Measurements from ENCODE around the gene THOC6. TPM values are rescaled to one million over a fixed set of nuclear protein-coding genes. Genes with fewer than 3 reads are reported as not detected.

THOC6 gene
- total RNA-seq, 4 donors from 2014 or later = 16.5 to 19.1 (median 17.6) TPM

GRCh38 chr16:3057181-3058138 lies 33.6 kb downstream of the THOC6 start:
- no peak overlapping the region for H3K27ac ChIP-seq
- no peaks in the 10 kb centered on the region for H3K9me3 ChIP-seq
- no peaks in the 10 kb centered on the region for H3K27me3 ChIP-seq
- no peaks in the 10 kb centered on the region for H3K36me3 ChIP-seq
- no peak overlapping the region for H3K4me3 ChIP-seq (replicated peaks in 1 of 3)
- 90 to 94% methylated on average over 13 to 19 of the region's 22 CpGs for WGBS, 2 donors
- intact Hi-C loops (cut with DNase I) = no loop called here
- TF ChIP-seq CTCF (IDR thresholded peaks at IDR 0.05) = no peak
- TF ChIP-seq POLR2A (IDR thresholded peaks at IDR 0.05) = no peak
- DNase-seq = no peak
- H3K4me1 ChIP-seq = peaks cover 14 to 19% of the 10 kb centered on the region in 2 donors

GRCh38 chr16:3058139-3059030 lies 34.5 kb downstream of the THOC6 start:
- WGBS, 2 donors = 16 to 40% methylated on average over 8 to 9 of the region's 77 CpGs
- H3K27ac ChIP-seq = peak overlapping the region in 2 of 3 donors; percentile 72 to 75
- intact Hi-C loops (cut with DNase I) = no loop called here

GRCh38 chr16:3059041-3059722 lies 35.3 kb downstream of the THOC6 start:
- H3K4me1 ChIP-seq = peaks cover 14 to 19% of the 10 kb centered on the region in 2 donors
- H3K27me3 ChIP-seq = no peaks in the 10 kb centered on the region
- intact Hi-C loops (cut with DNase I) = no loop called here
- TF ChIP-seq POLR2A (IDR thresholded peaks at IDR 0.05) (peak in 1 of 2 donors; percentile 47), CTCF (IDR thresholded peaks at IDR 0.05) (peak; percentile 34 to 98 (median 96))
- H3K9me3 ChIP-seq = no peaks in the 10 kb centered on the region
- H3K4me3 ChIP-seq (replicated peaks in 1 of 3) = peak overlapping the region; percentile 43 to 66 (median 59)
- DNase-seq = peak; percentile 85 to 86
- no peaks in the 10 kb centered on the region for H3K36me3 ChIP-seq
- WGBS, 2 donors = 0 to 1% methylated on average over 4 to 14 of the region's 67 CpGs
- peak overlapping the region; percentile 74 to 88 (median 75) for H3K27ac ChIP-seq

More at GRCh38 chr16:3058139-3059030, 34.5 kb downstream of the THOC6 start:
- Histone ChIP-seq H3K36me3 (no peaks in the 10 kb centered on the region), H3K4me3 (replicated peaks in 1 of 3) (peak overlapping the region; percentile 43 to 66 (median 59)), H3K9me3 (no peaks in the 10 kb centered on the region), H3K4me1 (peaks cover 14 to 19% of the 10 kb centered on the region in 2 donors), H3K27me3 (no peaks in the 10 kb centered on the region)
- TF ChIP-seq CTCF (IDR thresholded peaks at IDR 0.05) (no peak), POLR2A (IDR thresholded peaks at IDR 0.05) (no peak)
- peak; percentile 51 to 53 for DNase-seq

- H3K9me3 ChIP-seq = no peaks in the 10 kb centered on the region
- TF ChIP-seq POLR2A (IDR thresholded peaks at IDR 0.05) (no peak), CTCF (IDR thresholded peaks at IDR 0.05) (no peak)
These were observed 35.9 kb downstream of the THOC6 start for GRCh38 chr16:3059723-3060242.

More at GRCh38 chr16:3059723-3060242, 35.9 kb downstream of the THOC6 start:
- Histone ChIP-seq H3K36me3 (no peaks in the 10 kb centered on the region), H3K4me1 (peaks cover 14 to 24% of the 10 kb centered on the region in 2 donors), H3K27ac (peak overlapping the region; percentile 74 to 88 (median 75)), H3K27me3 (no peaks in the 10 kb centered on the region), H3K4me3 (replicated peaks in 1 of 3) (peak overlapping the region in 2 of 3 donors; percentile 9 to 59)
- no peak for DNase-seq
- intact Hi-C loops (cut with DNase I) = loop anchor here (10.0 kb wide), 1 partner anchor 65 kb away; no protein-coding TSS in a partner anchor
- 59 to 62% methylated on average over 9 of the region's 9 CpGs for WGBS, 2 donors

All from thyroid gland (tissue), 4 donors.